AG09319 (cell line): ENCODE measurements around the gene TPGS1.

ENCODE experiments used
- DNase-seq: peaks from one replicate; pipeline ENCODE4 v3.0.0-alpha.2; 2010; ENCODE audit warnings: low read depth; ENCODE audit errors: extremely low read depth
- CTCF ChIP-seq: IDR thresholded peaks from 2 replicates; pipeline ENCODE4 v1.5.1; 2011; ENCODE audit warnings: low read depth, mild to moderate bottlenecking, inconsistent platforms, low read length, moderate library complexity

TPGS1 gene

GRCh38 chr19:461721-462551 lies 45.4 kb upstream of the TPGS1 start:
- no peak for DNase-seq
- TF ChIP-seq CTCF = no peak

GRCh38 chr19:463483-464207 lies 43.7 kb upstream of the TPGS1 start:
- no peak for TF ChIP-seq CTCF
- no peak for DNase-seq

DNA sequence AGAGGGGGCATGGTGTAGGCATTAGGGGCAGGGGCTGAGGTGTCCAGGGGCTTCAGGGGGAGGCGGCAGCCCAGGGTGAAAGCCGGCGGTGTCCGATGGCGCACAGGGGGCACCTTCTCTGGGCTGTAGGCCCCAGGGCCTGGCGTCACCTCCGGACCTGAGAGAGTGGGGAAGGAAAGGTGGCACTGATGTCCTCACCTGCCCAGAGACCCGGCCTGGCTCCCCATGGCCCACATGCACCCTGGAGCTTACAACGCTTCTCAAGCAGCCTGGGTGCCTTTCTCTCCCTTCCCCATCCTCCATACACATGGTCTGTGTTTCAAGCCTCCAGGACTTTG lies 43.1 kb upstream of the TPGS1 start:
- DNase-seq = no peak
- TF ChIP-seq CTCF = no peak

DNA sequence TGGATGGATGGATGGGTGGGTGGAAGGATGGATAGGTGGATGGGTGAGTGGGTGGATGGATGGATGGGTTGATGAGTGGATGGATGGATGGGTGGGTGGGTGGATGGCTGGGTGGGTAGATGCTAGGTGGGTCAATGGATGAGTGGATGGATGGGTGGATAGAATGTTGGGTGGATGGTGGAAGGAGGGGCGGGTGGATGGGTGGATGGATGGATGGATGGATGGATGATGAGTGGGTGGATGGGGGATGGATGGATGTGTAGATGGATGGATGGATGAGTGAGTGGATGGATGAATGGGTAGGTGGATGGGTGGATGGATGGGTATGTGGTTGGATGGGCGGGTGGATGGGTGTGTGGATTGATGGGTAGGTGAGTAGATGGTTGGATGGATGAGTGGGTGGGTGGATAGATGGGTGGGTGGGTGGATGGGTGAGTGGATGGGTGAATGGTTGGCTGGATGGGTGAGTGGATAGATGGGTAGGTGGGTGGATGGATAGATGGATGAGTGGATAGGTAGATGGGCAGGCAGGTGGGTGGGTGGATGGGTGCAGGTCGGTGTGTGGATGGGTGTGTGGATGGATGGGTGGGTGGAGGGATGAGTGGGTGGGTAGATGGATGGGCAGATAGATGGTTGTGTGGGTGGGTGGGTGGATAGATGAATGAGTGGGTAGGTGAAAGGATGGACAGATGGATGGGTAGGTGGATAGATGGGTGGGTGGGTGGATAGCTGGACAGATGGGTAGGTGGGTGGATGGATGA lies 42.1 kb upstream of the TPGS1 start:
- DNase-seq = no peak
- no peak for TF ChIP-seq CTCF

DNA sequence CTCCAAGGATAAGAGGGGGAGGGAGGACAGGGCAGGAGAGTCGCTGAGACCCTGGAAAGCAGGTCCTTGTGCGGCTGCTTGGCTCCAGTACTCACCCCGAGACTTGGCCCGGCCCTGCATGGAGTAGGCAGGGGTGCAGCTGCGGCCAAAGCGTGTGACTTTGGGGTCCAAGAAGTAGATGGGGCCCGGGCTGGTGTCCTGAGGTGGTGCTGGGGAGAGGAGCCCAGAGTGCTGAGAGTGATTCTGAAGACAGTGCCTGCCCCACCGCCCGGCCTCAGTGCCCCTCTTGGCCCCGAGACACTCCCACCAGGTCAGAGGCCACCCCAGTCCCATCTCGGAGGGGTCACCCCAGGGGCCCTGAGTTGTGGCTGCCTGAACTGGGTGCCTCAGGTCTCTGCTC lies 39.7 kb upstream of the TPGS1 start:
- no peak for TF ChIP-seq CTCF
- no peak for DNase-seq

DNA sequence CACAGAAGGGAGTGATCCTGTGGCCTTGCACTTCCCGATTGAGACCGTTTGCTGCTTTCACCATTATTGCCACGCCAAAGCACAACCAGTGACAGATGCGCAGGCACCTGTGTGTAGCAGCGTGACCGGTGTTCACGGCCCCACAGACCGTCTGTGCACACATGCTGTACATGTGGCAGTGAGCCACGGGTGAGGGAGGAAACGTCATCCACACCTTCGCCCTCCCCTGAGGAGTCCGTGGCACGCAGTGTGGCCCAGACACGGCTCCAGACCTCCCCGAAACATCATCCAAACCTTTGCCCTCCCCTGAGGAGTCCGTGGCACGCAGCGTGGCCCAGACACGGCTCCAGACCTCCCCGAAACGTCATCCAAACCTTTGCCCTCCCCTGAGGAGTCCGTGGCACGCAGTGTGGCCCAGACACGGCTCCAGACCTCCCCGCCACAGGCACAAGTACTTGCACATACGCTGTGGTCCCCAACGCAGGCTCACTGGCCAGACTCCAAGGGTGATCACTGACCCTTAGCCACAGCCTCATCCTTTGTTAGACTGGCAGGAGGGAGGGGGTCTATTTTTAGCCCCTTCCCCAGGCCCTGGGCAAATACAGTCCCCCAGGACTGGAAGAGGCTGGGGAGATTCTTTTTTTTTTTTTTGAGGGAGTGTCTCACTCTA lies 38.6 kb upstream of the TPGS1 start:
- DNase-seq = no peak

More for the DNA sequence above, 38.6 kb upstream of the TPGS1 start:
- no peak for TF ChIP-seq CTCF
